GM18502 (cell line): Measurements from ENCODE around the gene FCER1A.

ENCODE experiments used
- ATAC-seq: cut with Tn5 transposase; IDR thresholded peaks from one replicate; pipeline ENCODE4 v1.9.1; 2021; ENCODE audit warnings: mild to moderate bottlenecking; ENCODE audit not compliant: unreplicated experiment, poor library complexity

The FCER1A gene

DNA sequence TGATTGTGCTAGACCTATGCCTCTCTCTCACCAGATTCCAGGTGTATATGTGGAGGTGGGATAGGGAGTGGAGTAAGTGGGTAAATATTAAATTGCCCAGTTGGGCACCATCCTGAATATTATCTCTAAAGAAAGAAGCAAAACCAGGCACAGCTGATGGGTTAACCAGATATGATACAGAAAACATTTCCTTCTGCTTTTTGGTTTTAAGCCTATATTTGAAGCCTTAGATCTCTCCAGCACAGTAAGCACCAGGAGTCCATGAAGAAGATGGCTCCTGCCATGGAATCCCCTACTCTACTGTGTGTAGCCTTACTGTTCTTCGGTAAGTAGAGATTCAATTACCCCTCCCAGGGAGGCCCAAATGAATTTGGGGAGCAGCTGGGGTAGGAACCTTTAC lies at the start of gene FCER1A:
TSS of gene FCER1A (plus strand) at position 242 of the 400 bp plus-strand sequence. CDS start at position 271, 29 bp downstream.
- no peak for ATAC-seq

- ATAC-seq, result no peak
These were observed 40.8 kb upstream of the FCER1A start for GRCh38 chr1:159261311-159261710.

- ATAC-seq, result no peak
These were observed 40.2 kb upstream of the FCER1A start for GRCh38 chr1:159261721-159262494.

- no peak for ATAC-seq
These were observed 35.3 kb upstream of the FCER1A start for GRCh38 chr1:159266832-159267231.

DNA sequence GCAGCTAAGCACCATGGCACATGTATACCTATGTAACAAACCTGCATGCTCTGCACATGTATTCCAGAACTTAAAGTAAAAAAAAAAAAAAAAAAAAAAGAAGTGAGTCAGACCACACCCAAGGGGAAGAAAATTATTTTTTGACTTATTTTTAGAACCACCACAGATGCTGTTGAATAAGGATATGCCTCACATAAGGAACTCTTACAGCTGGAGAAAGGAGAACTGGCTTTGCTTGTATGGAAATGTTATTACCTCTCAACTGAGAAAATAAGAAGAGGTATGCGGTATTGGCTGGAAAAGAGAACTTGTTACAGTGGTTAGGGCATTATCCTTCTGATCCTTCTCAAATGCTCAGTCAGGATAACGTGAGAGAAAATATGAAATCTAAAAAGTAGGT lies 27.5 kb upstream of the FCER1A start:
- no peak for ATAC-seq

DNA sequence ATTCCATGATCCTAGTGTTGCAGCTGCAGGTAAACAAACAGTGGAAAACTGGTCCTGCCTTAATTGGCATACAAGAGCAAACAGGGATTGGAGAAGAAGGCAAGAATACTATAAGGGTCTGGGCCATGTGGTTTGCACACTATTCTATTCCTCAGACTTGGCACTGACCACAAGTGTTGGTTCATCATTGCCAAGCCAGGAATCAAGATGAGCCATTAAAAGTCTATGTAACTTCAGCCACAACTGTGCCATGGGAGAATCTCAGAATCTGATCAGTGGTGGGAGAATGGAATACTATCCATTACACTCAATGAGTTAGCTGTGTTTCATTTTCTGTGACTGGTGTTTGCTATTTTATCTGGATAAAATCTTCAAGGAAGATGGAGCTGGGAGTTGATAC lies 26.2 kb upstream of the FCER1A start:
- ATAC-seq, result no peak

- no peak for ATAC-seq
These were observed 22.4 kb upstream of the FCER1A start for GRCh38 chr1:159279773-159280172.

DNA sequence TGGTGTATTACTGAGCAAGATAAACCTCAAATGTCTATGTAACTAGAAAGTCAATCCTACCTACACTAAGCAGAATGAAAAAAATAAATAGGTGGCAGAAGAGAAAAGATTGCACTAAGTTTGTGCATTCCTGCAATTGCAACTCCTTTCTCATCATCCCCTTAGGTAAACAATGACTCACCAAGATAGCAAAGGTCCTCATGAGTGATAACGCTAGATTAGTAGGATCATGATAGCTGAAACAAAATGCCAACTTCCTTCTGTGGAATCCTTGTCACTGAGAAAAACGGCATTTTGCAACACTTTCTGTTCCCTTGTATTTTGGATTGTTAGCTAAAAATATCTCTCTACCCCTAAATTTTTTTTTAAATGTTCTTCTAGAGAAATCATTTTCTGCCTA lies 20.0 kb upstream of the FCER1A start:
- ATAC-seq, result no peak

- no peak for ATAC-seq
These were observed 13.1 kb upstream of the FCER1A start for GRCh38 chr1:159289060-159289459.

GRCh38 chr1:159291424-159291823 lies 10.7 kb upstream of the FCER1A start:
- no peak for ATAC-seq

- ATAC-seq, result no peak
These were observed 5.3 kb upstream of the FCER1A start for GRCh38 chr1:159296706-159297375.

DNA sequence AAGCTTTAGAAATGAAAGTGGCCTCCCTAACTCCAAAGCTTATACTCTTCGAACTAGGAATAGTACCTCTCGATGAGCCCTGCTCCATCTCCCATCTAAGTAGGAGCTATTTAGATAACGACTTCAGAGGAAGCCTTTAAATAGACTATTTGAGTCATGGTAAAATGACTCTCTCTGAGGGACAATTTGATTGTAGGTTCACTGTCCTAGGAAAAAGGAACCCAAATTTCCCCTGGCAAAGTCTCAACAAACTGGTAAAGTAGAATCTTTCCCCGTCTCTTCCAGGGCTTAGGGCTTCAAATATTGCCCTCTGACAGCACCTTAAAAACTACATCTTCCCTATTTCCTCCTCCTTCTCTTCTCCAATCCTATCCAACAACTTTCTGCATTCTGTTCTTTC lies 2.0 kb upstream of the FCER1A start:
- no peak for ATAC-seq

DNA sequence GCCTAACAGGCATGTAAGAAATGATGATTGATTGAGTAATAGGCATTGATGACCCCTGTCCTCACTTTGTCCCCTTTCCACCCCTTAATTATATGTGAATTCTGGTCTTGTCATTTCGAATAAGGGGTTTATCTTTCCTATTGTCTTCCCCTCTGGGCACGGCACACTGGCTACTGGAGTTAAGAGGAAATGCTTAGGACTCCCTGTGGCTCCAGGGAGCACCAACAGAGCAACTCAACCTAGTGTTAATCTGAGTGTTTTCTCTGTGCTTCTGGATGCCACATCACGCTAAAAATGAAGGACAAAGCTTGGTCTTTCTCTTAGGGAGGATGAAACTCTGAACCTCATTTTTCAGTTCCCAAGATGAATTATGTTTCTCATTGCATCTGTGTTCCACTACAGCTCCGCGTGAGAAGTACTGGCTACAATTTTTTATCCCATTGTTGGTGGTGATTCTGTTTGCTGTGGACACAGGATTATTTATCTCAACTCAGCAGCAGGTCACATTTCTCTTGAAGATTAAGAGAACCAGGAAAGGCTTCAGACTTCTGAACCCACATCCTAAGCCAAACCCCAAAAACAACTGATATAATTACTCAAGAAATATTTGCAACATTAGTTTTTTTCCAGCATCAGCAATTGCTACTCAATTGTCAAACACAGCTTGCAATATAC lies 5.3 kb downstream of the FCER1A start:
- no peak for ATAC-seq

DNA sequence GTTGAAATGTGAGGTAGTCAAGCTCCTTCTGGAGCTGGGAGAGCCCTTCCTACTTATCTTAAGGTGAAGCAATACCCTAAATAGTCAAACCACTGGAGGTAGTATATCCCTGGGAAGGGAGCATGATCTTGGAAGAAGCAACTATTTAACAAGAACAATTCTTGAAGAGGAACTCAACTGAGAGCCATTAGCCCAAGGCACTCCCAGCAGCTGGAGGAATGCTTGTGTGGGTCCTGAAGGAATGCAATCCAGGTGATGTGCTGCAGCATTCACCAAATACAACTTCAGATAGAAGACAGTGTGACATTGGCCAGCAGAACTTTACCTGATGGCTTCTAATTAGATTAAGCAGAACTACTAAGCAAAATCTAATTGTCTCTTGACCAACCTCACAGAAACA lies 9.5 kb downstream of the FCER1A start:
- no peak for ATAC-seq

DNA sequence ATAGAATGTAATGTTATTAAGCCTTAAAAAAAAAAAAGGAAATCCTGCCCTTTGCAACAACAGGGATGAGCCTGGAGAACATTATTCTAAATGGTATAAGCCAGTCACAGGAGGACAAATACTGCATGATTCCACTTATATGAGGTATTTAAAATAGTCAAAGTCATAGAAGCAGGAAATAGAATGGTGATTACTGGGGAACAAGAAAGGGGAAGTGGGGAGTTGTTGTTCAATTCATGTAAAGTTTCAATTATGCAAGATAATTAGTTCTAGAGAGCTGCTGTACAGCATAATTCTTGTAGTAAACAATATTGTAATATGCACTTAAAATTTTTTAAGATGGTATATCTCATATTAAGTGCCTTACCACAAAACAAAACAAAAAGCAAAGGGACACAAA lies 13.2 kb downstream of the FCER1A start:
- no peak for ATAC-seq

DNA sequence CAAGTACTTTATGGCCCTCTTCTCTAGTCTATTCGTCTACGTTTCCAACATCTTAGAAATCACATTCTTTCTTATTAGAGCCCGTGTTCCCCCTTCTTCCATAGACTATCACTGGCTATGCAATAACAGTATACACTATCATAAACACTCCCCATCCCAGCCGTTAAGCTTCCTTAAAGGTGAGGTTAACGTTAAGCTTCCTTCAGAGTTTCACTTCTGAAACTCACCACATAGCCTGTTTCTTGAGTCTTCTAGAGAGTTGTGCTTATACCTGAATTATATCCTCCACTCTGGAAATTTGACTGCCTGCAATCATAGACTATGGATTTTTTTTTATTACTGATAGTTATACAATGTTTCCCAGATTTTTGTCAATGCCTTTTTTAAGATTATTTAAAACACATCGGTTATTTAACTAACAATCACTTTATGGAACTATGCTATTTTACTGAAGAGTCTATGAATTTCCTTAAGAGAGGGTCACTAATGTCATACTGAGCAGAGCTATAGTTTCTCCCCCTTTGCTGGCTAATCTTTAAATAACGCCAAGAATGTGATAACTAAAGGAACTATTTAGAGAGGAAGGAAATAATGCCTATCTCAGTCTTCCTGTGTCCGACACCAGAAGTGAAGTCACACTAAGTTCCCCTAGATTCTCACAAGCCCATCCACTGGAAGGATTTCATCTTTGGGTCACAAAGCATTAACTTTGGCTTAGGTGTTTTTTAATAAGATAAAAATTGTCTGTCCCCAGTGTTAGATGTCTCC lies 16.8 kb downstream of the FCER1A start:
- no peak for ATAC-seq

DNA sequence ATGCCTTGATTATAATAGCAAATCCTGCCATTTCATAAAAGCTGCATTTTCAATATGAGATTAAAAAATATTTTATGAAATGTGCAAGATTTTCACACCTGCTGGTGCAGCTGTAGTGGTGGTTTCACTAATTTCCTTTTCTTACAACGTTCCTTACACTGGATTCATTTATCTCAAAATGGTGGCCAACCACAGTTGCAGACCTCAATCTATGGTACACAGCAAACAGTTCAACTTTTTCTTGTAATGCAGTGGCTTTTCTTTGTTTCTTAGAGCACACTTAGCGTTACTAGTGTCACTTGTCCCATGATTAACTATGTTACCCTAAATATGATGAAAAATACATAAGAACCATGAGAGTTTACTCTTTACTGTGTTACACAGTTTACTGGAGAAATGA lies 32.7 kb downstream of the FCER1A start:
- ATAC-seq, result no peak

DNA sequence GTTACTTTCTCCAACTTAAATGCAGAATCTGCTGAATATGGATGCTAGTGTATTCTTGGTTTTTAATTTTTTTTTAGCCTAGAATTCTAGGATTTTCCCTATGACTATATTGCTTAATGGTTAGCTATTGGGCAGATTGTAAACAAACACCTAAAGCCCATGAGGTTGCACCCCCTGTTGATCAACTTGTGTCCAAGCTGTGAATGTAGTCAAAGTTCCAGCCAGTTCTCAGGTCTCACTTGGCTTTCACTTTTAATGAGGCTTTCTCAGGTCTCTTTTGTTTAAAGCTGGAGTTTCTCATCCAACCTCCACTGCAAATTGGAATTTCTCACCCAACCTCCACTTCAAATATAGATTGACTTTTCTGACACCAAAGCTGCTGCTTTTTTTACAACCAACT lies 35.9 kb downstream of the FCER1A start:
- ATAC-seq, result no peak

- no peak for ATAC-seq
These were observed 37.4 kb downstream of the FCER1A start for GRCh38 chr1:159339536-159339935.

DNA sequence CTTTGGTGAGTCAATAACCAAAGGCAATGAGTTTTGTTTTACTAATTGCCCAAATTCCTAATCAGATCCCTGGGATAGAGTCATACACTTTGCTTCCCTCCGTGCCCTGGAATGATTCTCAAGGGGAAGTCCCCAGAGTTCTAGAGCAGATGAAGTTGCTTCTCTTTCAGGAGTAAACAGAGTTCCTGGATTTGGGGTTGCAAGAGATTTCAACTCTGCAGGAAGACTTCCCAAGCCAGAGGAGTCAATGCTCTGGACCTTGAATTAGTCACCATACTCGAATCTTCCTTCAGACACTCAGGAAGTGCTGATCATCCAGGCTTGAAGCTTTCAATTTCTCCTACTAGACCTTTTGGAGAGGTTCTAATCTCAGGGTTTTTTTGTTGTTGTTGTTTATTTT lies 39.6 kb downstream of the FCER1A start:
- no peak for ATAC-seq
